Astrocyte (in vitro differentiated cells and primary cell): ENCODE results near the gene CDK6.

ENCODE experiments used
- CTCF ChIP-seq: IDR thresholded peaks from 2 replicates; pipeline ENCODE4 v1.5.1; 2011; ENCODE audit warnings: low read depth, mild to moderate bottlenecking, inconsistent platforms, low read length, moderate library complexity; ENCODE audit not compliant: insufficient read depth
- EZH2 ChIP-seq: IDR thresholded peaks from 2 replicates; pipeline ENCODE4 v1.6.1; 2012; ENCODE audit warnings: mild to moderate bottlenecking, low read length, inconsistent platforms; ENCODE audit not compliant: insufficient read depth

DNA sequence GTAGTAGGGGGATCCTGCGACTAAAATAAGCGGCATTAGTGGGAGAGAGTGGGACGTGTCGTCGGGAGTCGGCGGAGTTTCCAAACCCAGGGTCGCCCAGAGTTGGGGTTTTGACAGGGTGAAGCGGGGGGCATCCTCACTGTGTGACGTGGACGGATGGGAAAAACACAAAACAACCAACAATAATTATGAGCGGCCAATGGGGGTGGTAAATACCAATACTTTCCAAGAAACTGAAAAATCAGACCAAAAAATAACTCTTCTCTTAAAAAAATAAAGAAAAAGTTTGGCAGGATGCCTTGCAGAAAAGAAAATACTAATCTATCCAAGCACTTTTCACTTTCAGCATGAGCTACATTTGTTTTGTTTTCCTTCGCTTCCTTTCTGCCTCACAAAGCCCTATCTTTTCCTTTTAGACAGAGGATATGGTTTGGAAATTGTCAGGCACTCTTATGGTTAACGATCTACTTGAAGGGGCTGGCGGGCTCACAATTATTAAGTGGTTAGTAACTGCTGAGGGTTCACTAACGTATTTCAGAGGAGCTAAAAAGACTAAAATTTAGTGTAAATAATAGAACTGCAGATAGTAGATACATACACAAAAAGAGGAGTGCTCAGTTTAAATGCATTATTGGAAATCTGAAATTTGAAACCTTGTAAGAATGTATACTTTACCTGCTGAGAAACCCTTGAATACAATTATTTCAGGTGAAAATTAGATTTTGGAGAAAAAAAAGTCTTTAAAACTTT lies 802 bp upstream of the CDK6 start:
- TF ChIP-seq CTCF = no peak
- TF ChIP-seq EZH2 = no peak
